NOMO-1 treated with dmso at 0.1 percent for 144 hours (cell line): ENCODE results near the gene RBMX.

ENCODE experiments used
- DNase-seq: peaks from one replicate; lab custom pipeline; 2025; ENCODE audit not compliant: unreplicated experiment; lab: John Stamatoyannopoulos, UW

RBMX gene

DNA sequence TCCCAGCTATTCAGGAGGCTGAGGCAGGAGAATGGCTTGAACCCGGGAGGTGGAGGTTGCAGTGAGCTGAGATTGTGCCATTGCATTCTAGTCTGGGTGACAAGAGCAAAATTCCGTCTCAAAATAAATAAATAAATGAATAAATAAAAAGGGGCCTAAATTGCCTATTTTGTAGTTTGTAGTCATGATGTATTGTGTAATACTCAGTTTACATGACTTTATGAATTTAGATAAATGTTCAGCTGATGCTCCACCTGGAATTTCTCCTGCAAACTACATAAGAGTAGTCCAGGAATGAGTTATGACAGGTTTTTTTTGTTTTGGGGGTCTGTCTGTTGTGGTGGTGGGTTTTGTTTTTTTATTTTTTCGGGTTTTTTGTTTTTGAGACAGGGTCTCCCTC lies 31.1 kb downstream of the RBMX start:
- DNase-seq, result no peak

DNA sequence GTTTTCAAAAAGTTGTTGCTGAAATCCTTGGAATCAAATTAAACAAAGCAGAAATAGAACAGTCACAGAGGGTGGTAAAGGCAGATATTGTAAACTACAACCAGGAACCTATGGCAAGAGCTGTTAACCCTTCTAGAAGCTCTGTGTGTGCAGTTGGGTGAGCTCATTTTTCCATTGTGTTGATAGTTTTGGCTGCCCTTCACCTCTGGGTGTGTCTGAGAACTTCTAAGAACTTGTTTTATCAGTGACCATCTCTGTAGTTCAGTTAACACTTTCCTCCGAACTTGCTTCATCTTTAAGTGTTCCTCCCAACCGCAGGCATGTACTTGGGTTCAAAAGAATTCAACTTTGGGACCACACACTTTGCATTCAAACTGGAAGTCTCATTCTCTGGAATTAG lies 32.7 kb downstream of the RBMX start:
- DNase-seq, result no peak

DNA sequence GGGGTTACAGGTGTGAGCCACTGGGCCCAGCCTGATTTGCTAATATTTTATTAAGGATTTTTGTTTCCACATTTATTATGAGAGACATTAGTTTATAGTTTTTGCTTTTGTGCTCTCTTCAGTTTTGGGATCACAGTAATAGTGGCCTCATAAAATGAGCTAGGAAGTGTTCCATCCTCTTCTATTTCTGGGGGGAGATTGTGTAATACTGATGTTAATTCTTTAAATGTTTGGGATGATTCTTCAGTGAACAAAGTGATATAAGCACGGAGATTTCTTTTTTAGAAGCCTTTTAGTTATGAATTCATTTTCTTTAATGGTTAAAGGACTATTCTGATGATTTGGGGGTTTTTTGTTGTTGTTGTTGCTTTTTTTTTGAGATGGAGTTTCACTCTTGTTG lies 41.3 kb downstream of the RBMX start:
- DNase-seq, result no peak

DNA sequence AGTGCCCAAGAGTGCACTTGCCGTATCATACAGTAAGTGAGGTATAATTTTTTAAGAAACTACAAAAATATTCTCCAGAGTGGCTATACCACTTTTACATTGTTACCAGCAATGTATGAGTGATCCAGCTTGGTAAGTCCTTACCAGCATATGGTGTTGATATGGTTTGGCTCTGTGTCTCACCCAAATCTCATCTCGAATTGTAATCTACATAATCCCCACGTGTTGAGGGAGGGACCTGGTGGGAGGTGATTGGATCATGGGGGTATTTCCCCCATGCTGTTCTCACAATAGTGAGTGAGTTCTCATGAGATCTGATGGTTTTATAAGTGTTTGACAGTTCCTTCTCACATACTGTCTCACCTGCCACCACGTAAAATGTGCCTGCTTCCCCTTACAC lies 44.8 kb downstream of the RBMX start:
- DNase-seq, result no peak

DNA sequence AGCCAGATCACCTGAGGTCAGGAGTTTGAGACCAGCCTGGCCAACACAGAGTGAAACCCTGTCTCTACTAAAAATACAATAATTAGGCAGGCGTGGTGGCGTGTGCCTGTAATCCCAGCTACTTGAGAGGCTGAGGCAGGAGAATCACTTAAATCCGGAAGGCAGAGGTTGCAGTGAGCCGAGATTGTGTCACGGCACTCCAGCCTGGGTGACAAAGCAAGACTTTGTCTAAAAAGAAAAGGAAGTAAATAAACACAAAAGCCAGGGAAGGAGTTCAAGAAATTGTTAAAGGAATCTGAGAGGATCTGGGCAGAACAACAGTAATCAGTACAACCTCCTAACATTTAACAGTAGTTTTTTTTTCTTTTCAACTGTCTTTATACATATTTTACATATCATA lies 51.1 kb downstream of the RBMX start:
- no peak for DNase-seq

DNA sequence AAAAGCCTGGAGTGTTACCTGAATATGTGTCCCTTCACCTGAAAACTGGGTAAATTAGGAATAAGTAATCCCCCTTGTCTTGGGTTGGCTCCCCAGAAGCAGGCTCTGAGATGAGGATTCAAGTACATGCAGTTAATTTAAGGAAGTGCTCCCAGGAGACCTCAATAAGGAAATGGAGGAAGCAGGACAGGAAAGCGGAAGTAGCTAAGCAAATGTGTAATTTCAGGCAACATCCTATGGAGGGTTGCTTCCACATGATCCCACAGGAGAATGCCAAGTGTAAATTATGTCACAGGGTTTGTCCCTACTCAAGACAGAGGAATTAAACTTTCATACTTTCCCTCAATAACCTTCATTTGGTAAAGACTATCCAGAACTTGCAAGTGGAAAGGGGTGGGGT lies 51.7 kb downstream of the RBMX start:
- peak; percentile 43 for DNase-seq

DNA sequence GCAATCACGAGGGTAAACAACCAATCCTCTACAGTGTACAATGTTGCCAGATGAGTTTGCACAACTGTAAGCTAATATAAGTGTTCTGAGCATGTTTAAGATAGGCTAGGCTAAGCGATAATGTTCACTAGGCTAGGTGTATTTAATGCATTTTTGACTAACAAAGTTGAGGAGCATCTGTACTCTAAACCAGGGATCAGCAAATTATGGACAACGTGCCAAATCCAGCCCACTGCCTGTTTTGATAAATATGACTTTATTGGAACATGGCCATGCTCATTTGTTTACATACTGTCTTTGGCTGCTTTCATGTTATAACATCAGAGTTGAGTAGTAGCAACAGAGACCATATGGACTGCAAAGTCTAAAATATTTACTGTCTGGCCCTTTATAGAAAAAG lies 53.5 kb downstream of the RBMX start:
- no peak for DNase-seq

DNA sequence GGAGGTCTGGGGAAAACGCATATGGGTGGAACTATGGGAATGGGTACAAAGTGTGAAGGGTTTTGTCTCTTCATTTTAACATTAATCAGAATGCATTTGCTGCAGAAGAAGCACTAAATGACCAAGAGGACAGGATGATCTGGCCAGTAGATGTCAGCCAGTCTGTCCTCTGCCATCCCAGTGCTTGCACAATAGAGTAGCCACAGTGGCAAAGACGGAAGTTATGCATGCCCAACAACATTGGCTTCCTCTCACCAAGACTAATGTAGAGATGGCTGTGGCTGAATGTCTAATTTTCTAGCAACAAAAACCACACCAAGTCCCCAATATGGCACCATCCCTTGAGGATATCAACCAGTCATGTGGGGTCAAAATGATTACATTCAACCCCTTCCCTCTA lies 54.8 kb downstream of the RBMX start:
- DNase-seq, result no peak
